HEK293 (cell line): ENCODE measurements around the gene UCK2.

ENCODE experiments used
- AEBP2 ChIP-seq: fragments of 450-650 bp; formaldehyde crosslinking; IDR thresholded peaks from 2 replicates; pipeline ENCODE4 v1.5.1; 2016; ENCODE audit warnings: missing biosample characterization, missing genetic modification characterization, borderline replicate concordance
- BCL11B ChIP-seq: fragments of 450-650 bp; formaldehyde crosslinking; IDR thresholded peaks from 2 replicates; pipeline ENCODE4 v1.5.1; 2016; ENCODE audit warnings: low read depth, missing biosample characterization, missing genetic modification characterization
- HIC1 ChIP-seq: fragments of 450-650 bp; formaldehyde crosslinking; IDR thresholded peaks from 2 replicates; pipeline ENCODE4 v1.5.1; 2016; ENCODE audit warnings: missing biosample characterization, missing genetic modification characterization
- ZBTB6 ChIP-seq: fragments of 450-650 bp; formaldehyde crosslinking; IDR thresholded peaks from 2 replicates; pipeline ENCODE4 v1.5.1; 2017; ENCODE audit warnings: missing biosample characterization, missing genetic modification characterization
- ZNF121 ChIP-seq: fragments of 450-650 bp; formaldehyde crosslinking; IDR thresholded peaks from 2 replicates; pipeline ENCODE4 v1.5.1; 2016; ENCODE audit warnings: missing biosample characterization, missing genetic modification characterization
- ZNF146 ChIP-seq: fragments of 450-650 bp; formaldehyde crosslinking; IDR thresholded peaks from 2 replicates; pipeline ENCODE4 v1.5.1; 2016; ENCODE audit warnings: missing biosample characterization, missing genetic modification characterization
- ZNF2 ChIP-seq: fragments of 450-650 bp; formaldehyde crosslinking; IDR thresholded peaks from 2 replicates; pipeline ENCODE4 v1.5.1; 2016; ENCODE audit warnings: missing biosample characterization, missing genetic modification characterization
- ZNF555 ChIP-seq: fragments of 450-650 bp; formaldehyde crosslinking; conservative IDR thresholded peaks from 2 replicates; pipeline ENCODE4 v1.5.1; 2017; ENCODE audit warnings: missing biosample characterization, mild to moderate bottlenecking, missing genetic modification characterization, inconsistent platforms
- ZNF621 ChIP-seq: fragments of 450-650 bp; formaldehyde crosslinking; IDR thresholded peaks from 2 replicates; pipeline ENCODE4 v1.5.1; 2017; ENCODE audit warnings: missing biosample characterization, missing genetic modification characterization
- ZNF654 ChIP-seq: fragments of 450-650 bp; formaldehyde crosslinking; IDR thresholded peaks from 2 replicates; pipeline ENCODE4 v1.5.1; 2016; ENCODE audit warnings: low read depth, missing biosample characterization, missing genetic modification characterization
- ZNF677 ChIP-seq: fragments of 450-650 bp; IDR thresholded peaks from 2 replicates; pipeline ENCODE4 v1.5.0; 2018; ENCODE audit warnings: missing biosample characterization, mild to moderate bottlenecking, missing genetic modification characterization, moderate library complexity
- TF ChIP-seq, protein P1 (sequence below): fragments of 450-650 bp; formaldehyde crosslinking; IDR thresholded peaks from 2 replicates; pipeline ENCODE4 v1.5.1; 2016; ENCODE audit warnings: missing biosample characterization, missing genetic modification characterization
- TF ChIP-seq, protein P2 (sequence below): fragments of 450-650 bp; formaldehyde crosslinking; IDR thresholded peaks from 2 replicates; pipeline ENCODE4 v1.5.1; 2016; ENCODE audit warnings: missing biosample characterization, missing genetic modification characterization
- TF ChIP-seq, protein P3 (sequence below): fragments of 450-650 bp; formaldehyde crosslinking; IDR thresholded peaks from 2 replicates; pipeline ENCODE4 v1.5.1; 2016; ENCODE audit warnings: missing biosample characterization, missing genetic modification characterization, low read depth

GRCh38 chr1:165897326-165898303, 70.2 kb downstream of the UCK2 start:
- TF ChIP-seq AEBP2 (tag by site-specific recombination) (no peak), ZBTB6 (tag by site-specific recombination) (no peak), BCL11B (tag by site-specific recombination) (no peak), HIC1 (tag by site-specific recombination) (no peak), ZNF677 (tag by site-specific recombination) (no peak), ZNF121 (tag by site-specific recombination) (no peak), ZNF621 (no peak), ZNF654 (no peak), ZNF555 (tag by site-specific recombination) (no peak), ZNF2 (tag by site-specific recombination) (no peak), ZNF146 (tag by site-specific recombination) (no peak)
- TF ChIP-seq, protein P1, sequence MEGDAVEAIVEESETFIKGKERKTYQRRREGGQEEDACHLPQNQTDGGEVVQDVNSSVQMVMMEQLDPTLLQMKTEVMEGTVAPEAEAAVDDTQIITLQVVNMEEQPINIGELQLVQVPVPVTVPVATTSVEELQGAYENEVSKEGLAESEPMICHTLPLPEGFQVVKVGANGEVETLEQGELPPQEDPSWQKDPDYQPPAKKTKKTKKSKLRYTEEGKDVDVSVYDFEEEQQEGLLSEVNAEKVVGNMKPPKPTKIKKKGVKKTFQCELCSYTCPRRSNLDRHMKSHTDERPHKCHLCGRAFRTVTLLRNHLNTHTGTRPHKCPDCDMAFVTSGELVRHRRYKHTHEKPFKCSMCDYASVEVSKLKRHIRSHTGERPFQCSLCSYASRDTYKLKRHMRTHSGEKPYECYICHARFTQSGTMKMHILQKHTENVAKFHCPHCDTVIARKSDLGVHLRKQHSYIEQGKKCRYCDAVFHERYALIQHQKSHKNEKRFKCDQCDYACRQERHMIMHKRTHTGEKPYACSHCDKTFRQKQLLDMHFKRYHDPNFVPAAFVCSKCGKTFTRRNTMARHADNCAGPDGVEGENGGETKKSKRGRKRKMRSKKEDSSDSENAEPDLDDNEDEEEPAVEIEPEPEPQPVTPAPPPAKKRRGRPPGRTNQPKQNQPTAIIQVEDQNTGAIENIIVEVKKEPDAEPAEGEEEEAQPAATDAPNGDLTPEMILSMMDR (tag by site-specific recombination): no peak
- TF ChIP-seq, protein P2, sequence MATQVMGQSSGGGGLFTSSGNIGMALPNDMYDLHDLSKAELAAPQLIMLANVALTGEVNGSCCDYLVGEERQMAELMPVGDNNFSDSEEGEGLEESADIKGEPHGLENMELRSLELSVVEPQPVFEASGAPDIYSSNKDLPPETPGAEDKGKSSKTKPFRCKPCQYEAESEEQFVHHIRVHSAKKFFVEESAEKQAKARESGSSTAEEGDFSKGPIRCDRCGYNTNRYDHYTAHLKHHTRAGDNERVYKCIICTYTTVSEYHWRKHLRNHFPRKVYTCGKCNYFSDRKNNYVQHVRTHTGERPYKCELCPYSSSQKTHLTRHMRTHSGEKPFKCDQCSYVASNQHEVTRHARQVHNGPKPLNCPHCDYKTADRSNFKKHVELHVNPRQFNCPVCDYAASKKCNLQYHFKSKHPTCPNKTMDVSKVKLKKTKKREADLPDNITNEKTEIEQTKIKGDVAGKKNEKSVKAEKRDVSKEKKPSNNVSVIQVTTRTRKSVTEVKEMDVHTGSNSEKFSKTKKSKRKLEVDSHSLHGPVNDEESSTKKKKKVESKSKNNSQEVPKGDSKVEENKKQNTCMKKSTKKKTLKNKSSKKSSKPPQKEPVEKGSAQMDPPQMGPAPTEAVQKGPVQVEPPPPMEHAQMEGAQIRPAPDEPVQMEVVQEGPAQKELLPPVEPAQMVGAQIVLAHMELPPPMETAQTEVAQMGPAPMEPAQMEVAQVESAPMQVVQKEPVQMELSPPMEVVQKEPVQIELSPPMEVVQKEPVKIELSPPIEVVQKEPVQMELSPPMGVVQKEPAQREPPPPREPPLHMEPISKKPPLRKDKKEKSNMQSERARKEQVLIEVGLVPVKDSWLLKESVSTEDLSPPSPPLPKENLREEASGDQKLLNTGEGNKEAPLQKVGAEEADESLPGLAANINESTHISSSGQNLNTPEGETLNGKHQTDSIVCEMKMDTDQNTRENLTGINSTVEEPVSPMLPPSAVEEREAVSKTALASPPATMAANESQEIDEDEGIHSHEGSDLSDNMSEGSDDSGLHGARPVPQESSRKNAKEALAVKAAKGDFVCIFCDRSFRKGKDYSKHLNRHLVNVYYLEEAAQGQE (tag by site-specific recombination): no peak
- TF ChIP-seq, protein P3, sequence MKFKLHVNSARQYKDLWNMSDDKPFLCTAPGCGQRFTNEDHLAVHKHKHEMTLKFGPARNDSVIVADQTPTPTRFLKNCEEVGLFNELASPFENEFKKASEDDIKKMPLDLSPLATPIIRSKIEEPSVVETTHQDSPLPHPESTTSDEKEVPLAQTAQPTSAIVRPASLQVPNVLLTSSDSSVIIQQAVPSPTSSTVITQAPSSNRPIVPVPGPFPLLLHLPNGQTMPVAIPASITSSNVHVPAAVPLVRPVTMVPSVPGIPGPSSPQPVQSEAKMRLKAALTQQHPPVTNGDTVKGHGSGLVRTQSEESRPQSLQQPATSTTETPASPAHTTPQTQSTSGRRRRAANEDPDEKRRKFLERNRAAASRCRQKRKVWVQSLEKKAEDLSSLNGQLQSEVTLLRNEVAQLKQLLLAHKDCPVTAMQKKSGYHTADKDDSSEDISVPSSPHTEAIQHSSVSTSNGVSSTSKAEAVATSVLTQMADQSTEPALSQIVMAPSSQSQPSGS (tag by site-specific recombination): no peak
